GM04503 (cell line): ENCODE results near the gene AURKAIP1.
"Not testable (repeated sequence)": the region's sequence is repeated elsewhere in the genome, so short reads cannot be mapped to it uniquely, and the experiment has no call there.

Experiments used
- DNase-seq: peaks from one replicate; pipeline ENCODE4 v3.0.0-alpha.2; 2012; ENCODE audit warnings: low read depth

The AURKAIP1 gene

GRCh38 chr1:1387098-1388077, 12.4 kb upstream of the AURKAIP1 start:
- DNase-seq = no peak

DNA sequence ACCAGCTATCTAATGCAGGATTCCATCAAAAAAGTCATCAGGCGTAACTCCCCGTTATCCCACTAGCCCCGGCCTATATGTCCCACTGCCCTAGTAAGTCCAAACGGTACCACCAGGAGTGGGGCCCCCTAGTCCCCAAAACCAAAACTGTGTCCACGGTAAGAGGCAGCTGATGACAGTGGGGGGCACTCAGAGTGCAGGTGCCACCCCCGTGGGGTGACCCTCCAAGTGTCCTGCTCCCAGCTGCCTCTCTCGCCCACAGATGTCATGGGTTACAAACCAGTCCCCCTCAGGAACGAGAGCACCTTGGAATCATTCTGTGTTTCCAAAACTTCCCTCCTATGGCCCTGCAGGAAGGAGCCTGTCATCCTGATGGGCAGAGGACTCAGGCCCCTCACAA, 10.9 kb upstream of the AURKAIP1 start:
- no peak for DNase-seq

DNA sequence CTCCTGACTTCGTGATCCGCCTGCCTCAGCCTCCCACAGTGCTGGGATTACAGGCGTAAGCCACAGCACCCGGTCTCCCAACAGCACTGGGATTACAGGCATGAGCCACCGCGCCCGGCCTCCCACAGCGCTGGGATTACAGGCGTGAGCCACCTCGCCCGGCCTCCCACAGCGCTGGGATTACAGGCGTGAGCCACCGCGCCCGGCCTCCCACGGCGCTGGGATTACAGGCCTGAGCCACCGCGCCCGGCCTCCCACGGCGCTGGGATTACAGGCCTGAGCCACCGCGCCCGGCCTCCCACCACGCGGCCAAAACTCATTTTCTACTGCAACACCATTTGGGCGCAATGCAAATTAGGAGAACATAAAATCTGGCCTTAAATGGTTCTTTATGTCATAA, 10.3 kb upstream of the AURKAIP1 start:
- DNase-seq = not testable (repeated sequence)

DNA sequence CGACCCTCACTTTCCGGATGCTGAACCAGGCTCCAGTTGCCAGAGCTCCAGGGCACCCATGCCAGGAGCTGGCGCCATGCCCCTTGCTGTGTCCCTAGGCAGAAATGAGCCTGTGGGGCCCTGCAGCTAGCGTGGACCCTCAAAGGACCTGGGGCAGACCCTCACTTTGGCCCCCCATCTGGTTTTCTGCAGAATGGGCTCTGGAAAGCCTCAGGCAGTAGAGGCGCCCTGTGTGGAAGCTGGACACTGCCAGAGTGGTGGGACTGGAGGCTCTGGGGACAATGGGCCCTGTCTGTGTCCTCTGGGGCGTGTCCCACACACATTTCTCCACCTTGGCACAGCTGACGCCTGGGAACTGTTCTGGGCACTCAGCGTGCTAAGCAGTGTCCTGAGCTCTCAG, 6.3 kb upstream of the AURKAIP1 start:
- no peak for DNase-seq

GRCh38 chr1:1380860-1381259, 5.9 kb upstream of the AURKAIP1 start:
- DNase-seq = no peak

- no peak for DNase-seq
Observed at GRCh38 chr1:1377540-1378205, 2.7 kb upstream of the AURKAIP1 start.

GRCh38 chr1:1376551-1377226, 1.7 kb upstream of the AURKAIP1 start:
- no peak for DNase-seq

- DNase-seq = no peak
Observed at GRCh38 chr1:1374589-1374928, 448 bp downstream of the AURKAIP1 start.

- no peak for DNase-seq
Observed at GRCh38 chr1:1373815-1374588, 1.0 kb downstream of the AURKAIP1 start.

DNA sequence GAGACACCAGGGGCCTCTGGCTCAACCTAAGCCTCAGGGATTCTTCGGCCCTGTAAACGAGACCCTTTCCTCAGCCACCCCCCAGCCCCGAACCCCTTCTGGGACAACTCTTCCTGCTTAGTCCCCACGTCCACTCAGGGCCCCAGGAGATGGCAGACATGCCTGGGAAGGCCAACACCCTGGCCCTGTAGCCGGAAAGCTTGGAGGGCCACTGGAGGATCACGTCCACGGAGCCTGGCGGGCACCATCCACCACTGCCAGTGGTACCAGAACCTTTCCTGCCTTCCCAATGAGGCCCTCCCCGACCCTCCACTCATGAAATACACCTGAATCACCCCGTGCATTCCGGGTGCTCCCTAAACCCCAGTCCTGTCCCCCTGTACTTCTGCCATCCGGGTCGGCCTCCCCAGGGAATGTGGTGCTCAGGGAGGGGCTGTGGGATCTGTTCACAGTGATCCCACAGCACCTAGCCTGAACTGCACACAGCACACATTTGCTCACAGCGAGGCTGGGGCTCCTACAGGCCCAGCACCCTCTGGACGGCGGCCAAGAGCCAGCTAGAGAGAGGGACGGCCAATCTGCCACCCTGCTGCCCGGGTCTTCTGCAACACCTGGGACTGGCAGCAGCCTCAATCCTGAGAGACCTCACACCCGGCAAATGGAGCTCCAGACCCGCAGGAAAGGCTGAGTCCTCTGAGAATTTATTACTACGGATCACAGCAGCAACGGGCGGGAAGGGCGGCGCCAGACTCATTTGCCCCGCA, 1.8 kb downstream of the AURKAIP1 start:
- DNase-seq = no peak

- no peak for DNase-seq
Observed at GRCh38 chr1:1371746-1372711, 3.0 kb downstream of the AURKAIP1 start.

GRCh38 chr1:1371364-1371745, 3.7 kb downstream of the AURKAIP1 start:
- DNase-seq = no peak

DNA sequence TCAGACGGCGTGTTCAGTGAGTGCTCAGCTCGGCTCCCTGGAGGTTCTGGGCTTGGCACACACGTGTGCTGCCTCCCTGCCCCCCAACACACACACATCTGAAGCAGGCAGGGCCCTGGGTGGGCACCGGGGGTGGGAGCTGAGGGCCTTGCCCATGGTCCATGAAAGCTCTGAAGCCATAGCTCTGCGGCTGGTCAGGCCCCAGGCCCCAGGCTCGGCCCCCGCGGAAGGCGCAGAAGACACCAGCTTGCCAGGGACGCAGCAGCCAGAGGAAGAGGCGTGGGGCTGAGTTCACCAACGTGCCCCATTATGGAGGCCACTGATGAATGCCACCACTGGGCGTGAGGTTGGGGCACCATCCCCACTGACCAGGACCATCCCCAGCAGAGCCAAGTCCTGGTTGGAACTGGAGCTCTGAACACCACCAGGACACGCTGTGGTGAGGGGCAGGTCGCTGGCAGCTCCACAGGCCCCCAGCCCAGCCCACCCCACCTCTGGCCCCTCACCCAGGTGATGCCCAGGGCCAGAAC, 4.2 kb downstream of the AURKAIP1 start:
- no peak for DNase-seq

- not testable (repeated sequence) for DNase-seq
Observed at GRCh38 chr1:1370094-1370493, 4.9 kb downstream of the AURKAIP1 start.

GRCh38 chr1:1367315-1367714, 7.7 kb downstream of the AURKAIP1 start:
- no peak for DNase-seq

- no peak for DNase-seq
Observed at GRCh38 chr1:1366699-1367066, 8.3 kb downstream of the AURKAIP1 start.

- DNase-seq = no peak
Observed at GRCh38 chr1:1365875-1366698, 8.9 kb downstream of the AURKAIP1 start.

- DNase-seq = no peak
Observed at GRCh38 chr1:1364266-1364665, 10.7 kb downstream of the AURKAIP1 start.

GRCh38 chr1:1361982-1362423, 13.0 kb downstream of the AURKAIP1 start:
- peak; percentile 71 for DNase-seq
